ENCODE results near the gene CYP27C1.

CYP27C1 gene

DNA sequence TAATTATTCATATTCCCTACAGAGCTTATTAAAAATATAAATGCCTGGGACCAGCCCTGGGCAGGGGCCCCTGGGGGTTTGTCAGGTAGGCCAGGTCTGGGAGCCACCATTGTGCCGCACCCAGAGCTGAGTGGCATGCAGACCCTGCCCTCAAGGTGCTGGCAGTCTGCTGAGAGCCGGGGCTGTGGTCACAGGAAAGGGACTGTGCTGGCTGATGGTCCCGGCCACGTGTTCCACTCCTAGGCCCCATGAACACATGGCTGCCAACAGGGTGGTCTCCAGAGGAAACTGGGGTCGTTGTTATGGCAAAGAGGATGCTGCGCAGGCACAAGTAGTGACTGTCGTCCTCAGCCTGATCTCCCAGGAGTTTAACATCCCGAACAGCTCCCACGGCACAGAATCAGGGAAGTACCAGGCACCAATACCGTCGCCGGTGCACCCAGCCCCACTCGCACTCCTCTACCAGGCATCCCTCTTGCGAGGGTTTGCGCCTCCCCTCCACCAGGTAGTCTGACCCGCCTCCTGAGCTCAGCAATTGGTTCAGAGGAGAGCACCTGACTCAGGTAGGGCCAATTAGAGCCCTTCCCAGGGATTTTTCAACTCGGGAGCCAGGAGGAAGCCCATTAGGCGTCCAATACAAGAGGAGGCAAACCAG is 73.9 kb downstream of the CYP27C1 start:
- DNase-seq, result no peak

DNA sequence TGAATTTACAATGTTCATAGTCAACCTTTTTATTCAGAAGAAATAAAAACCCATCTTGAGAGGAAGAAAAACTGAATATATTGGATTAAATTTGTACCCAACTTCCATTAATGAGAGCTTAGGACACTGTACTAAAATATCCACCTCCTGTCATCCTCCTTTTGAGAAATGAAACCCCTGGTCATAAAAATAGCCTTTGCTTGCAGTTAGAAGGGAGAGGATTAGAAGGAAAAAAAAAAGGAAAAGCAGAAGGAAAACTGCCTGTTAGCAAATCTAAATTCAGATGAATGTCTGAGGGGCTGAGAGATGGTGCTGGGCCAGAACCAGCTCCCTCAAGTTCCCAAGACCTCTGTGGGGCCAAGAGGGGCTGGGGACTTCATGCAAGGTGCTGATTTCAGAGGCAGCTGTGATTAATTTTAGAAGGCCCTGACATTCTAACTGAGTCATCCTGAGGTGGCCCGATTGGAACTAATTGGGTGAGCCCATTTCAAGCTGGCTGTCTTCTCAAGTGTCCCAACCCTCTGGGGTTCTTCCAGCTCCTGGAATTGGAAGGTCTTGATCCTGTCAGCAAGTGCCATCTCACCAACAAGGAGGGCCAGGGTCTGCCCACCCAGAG is 74.7 kb downstream of the CYP27C1 start:
- peak in 2 of 3 donors; percentile 36 to 53 for DNase-seq

DNA sequence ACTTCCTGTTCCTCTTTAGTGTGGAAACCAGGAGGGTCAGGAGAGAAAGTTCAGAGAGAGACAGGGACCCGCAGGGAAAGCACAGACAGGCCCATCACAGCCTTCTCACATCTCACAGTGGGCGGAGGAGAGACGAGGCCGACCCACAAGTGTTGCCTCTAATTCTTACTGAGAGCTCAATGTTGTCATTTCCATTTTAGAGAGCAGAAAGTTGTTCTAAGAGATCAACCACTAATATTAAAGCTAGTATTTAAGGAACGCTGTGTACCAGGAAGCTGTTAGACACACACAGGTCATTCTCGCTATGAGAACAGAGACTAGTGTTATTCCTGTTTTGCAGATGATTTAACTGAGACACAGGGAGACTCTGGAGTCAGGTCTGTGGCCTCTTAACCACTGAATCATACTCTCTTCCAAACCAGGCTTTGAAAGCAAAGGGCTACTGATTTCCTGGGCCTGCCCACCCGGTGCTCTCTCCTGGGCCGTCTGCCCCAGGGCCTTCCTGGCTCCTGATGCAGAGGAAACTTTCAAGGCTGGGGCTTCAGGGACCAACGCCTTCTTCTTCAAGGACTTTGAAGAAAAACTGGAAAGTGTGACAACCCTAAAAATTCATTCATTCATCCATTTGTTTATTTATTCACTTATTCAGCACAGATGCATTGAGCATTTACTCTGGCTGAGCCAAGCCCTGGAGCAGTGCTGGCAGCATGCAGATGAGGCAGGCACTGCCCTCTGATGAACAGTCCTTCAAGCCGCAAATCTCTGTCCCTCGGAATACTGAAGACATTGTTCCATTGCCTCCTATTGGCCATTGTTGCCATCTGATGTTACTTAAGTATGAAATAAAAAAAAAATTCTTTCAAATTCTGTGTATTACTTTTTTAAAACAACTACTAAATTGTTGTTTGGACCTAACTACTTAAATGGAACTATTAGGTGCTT is 76.0 kb downstream of the CYP27C1 start:
- DNase-seq, result peak; percentile 42 to 67 (median 47)

DNA sequence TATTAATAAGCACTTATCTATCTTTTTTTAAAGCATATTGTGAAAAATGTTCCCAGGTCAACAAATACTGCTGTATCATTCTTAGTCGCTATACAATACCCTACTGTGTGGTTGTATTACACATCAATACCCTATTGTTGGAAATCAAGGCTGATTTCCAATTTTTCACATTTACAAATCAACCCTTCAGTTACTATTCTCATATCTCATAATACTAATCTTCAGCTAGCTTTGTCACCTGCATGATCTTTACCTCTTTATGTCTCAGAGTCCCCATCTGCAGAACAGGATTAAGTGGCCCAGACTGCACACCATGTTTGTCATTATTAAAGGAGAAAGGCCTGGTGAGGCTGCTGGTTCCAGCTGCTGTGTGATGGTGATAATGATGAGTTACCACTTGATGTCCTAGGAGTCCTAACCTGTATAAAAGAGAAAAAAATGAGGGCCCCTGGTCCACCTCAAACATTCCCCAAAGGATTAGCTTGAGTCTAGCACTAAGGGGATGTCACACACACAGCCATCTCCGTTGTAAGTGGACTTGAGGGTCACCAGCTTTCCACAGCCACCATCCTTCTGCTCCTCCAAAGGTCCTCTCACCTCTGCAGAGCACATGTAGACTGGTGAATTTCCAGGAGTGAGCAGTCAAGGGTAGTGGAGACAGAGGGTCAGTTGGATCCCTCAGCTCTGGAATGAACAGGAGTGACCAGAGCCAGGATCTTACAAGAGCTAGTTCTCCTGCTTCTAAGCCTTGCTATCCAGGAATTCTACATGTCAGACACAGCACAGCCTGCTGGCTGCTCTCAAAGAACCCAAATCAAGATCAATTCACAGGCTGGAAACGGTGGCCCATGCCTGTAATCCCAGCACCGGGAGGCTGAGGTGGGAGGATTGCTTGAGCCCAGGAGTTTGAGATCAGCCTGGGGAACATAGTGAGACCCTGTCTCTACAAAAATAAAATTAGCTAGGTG is 77.2 kb downstream of the CYP27C1 start:
- DNase-seq, result no peak

DNA sequence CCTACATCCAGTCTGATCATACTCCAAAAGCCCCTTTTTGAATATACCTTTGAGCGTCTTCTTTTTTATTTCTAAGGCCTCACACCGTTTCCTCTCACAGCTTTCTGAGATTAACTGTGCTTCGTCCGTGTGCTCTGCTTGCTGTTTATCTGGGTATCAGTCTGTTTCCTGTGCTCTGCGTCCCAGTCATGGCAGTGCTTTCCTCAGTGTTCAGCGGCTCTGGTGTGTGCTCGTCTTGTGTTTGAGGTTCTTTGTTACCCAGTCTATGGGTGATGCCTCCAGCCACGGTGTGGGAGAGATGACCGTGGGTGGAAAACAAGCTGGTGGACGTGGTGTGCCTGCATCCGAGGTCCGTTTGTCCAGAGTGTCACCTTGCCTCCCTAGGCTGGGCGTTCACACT is 79.6 kb downstream of the CYP27C1 start:
- no peak for DNase-seq

- DNase-seq, result no peak
These were observed 80.3 kb downstream of the CYP27C1 start for GRCh38 chr2:127139766-127140165.

DNA sequence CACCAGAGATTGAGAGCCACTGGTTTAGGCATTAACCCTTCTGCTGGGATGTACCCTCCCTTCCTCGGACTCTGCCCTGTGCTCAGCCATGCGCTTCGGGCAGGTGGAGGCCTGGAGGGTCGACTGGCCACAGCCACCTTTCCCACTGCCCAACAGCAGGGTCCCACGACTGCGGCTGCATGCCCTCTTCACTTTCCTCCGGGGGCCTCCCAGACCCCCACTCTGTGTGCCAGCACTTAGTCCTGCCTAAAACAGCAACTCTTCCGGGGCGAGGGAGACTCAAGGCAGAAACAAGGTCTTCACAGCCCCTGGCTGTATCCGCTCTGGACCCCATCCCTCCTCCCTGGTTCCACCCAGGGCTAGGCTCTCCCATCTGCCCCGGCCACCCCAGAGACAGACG is 81.8 kb downstream of the CYP27C1 start:
- DNase-seq, result no peak

GRCh38 chr2:127137741-127138140 is 82.4 kb downstream of the CYP27C1 start:
- DNase-seq, result no peak

DNA sequence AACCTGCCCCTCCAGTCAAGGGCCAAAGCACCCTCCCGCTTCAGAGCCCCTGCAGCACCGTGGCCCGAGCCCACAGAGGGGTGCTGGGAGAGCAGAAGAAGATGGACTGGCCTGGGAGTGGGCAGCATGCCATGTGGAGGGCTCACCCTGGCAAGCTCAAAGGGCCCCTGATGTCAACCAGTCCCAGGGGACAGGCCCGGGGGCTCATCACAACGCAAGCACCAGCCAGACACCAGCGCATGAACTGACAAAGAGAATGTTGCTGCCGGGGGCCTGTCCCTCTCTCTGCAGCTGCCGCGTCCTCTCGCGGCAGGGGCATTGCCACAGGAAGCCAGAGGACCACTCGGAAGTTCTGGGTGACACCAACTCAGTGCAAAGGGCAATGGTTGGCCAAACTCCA is 82.9 kb downstream of the CYP27C1 start:
- no peak for DNase-seq

DNA sequence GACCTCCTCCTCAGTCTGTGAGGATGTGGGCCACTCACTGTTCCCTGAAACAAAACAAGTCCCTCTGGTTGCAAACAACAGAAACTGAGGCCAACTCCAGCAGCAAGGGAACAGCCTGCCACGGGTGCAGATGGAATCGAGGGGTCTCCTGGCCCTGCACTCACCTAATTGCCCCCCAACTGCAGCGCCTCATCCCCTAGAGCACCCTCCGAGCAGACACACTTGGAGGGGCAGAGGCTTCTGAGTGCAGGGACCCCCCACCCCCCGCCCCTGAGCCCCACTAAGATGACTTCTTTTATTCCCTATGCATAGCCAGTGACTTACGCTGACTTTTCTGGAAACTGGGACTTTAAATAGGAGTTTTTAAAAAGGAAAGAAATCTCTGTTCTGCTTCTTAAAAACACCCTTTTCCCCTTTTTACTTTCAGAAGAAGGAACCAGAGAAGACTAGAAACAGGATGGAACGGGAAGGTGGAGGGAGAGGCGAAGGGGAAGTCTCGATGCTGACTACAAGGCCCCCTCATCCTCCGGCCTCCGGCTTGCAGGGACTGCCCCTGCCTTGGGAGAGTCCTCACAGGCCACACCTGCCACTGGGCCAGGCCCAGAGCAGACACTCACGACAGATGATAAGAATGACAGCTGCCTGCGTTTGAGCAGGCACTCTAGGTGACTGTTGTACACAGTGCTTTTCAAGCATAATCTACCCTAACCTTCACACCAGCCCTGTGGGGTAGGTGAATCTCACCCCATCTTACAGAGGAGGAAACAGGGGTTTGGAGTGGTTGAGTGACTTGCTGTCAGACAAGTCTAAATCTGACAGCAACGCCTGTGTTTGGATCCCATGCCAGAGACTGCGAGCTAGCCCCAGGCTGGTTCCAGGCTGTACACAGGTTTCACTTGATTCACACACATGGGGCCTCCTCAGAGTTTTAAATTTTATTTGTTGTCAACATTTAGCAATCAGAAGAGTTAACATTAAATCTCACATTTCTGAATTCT is 85.0 kb downstream of the CYP27C1 start:
- DNase-seq, result peak; percentile 87 to 89 (median 88)

DNA sequence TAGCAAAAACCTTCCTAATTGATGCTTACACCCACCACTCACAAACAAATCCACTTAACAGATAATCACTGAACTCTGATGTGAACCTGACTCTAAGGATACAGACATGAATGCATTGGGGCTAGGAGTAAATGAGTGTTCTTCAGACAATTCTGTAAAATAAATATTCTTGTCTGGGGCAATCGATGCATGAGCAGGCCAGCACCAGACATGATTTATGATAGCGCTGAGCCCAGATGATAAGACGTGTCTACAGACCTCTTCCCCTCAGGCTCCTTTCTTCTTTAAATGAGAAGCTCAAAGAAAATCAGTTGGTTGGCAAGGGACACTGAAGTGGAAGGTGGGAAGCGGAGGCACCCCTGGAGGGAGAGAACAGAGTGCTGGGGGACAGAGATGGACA is 85.9 kb downstream of the CYP27C1 start:
- no peak for DNase-seq

Data from suppressor macrophage treated with lipopolysaccharide for 1 hour (primary cell).